NCI-H748 (cell line): ENCODE data around the gene PCDHGA1.

Experiments used
- DNase-seq: peaks from one replicate; lab custom pipeline; 2025; ENCODE audit not compliant: unreplicated experiment; lab: John Stamatoyannopoulos, UW

The PCDHGA1 gene

GRCh38 chr5:141511771-141512325, 181.5 kb downstream of the PCDHGA1 start:
- DNase-seq: no peak

- DNase-seq: peak; percentile 79
Measured at GRCh38 chr5:141512390-141512910, 182.1 kb downstream of the PCDHGA1 start.

- peak; percentile 39 for DNase-seq
Measured at GRCh38 chr5:141512911-141513626, 182.8 kb downstream of the PCDHGA1 start.

GRCh38 chr5:141513627-141514329, 183.5 kb downstream of the PCDHGA1 start:
- peak; percentile 61 for DNase-seq

GRCh38 chr5:141514330-141515133, 184.2 kb downstream of the PCDHGA1 start:
- no peak for DNase-seq

- no peak for DNase-seq
Measured at GRCh38 chr5:141515141-141515540, 184.8 kb downstream of the PCDHGA1 start.

- no peak for DNase-seq
Measured at GRCh38 chr5:141515946-141516671, 185.8 kb downstream of the PCDHGA1 start.

- DNase-seq: no peak
Measured at GRCh38 chr5:141516672-141517025, 186.3 kb downstream of the PCDHGA1 start.

- no peak for DNase-seq
Measured at GRCh38 chr5:141517312-141517711, 187.0 kb downstream of the PCDHGA1 start.

GRCh38 chr5:141517880-141518617, 187.7 kb downstream of the PCDHGA1 start:
- DNase-seq: no peak

- DNase-seq: no peak
Measured at GRCh38 chr5:141518618-141519015, 188.3 kb downstream of the PCDHGA1 start.

- no peak for DNase-seq
Measured at GRCh38 chr5:141519605-141520565, 189.6 kb downstream of the PCDHGA1 start.

GRCh38 chr5:141521244-141521781, 191.0 kb downstream of the PCDHGA1 start:
- DNase-seq: no peak

- DNase-seq: no peak
Measured at GRCh38 chr5:141522301-141522700, 192.0 kb downstream of the PCDHGA1 start.

- DNase-seq: no peak
Measured at GRCh38 chr5:141523991-141524390, 193.7 kb downstream of the PCDHGA1 start.

GRCh38 chr5:141524604-141525597, 194.6 kb downstream of the PCDHGA1 start:
- peak; percentile 92 for DNase-seq

- DNase-seq: no peak
Measured at GRCh38 chr5:141525653-141526052, 195.3 kb downstream of the PCDHGA1 start.
